ENCODE data around the gene C10orf90.

C10orf90 gene

DNA sequence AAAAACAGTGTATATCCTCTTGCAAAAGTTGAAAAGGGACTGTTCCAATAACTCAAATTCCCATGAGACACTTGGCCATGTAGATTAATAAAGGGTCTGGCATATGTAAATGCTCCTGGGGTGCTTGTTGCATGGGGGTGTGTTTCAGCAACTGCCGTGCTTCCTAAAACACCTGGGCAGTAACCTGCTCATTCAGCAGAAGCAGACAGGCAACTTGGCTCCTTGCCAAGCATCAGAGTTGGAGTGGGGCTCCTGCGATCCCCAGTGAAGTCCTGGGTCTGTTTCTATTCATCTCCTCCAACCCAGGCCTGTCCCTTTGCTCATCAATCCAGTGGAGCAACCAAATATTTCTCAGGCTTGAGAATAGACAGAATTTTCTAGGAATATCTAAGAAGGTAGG is 240.0 kb downstream of the C10orf90 start (continued):
- TF ChIP-seq CSRNP3 (CRISPR knock-in tag; IDR thresholded peaks at IDR 0.05) (no peak), TCF4 (CRISPR knock-in tag; IDR thresholded peaks at IDR 0.05; ENCODE audit: borderline replicate concordance) (no peak)

DNA sequence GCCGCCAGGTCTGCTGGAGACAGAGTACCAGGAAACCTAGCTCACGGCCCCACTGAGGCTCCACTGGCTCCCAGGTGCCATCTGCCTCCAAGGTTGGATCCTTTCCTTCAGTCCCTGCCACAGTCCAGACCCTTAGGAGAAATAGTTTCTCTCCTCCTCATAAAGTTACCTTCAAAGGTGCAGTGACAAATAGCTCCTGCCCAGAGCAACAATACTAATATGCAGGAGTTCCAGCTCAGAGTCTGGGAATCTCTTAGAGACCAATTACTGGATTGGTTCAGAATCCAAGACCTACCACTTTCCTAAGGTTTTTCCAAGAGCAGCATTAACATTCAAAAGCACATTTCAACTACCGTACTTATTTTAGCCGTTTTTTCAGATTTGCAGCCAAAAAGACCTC is 241.2 kb downstream of the C10orf90 start:
- TF ChIP-seq TOX (CRISPR knock-in tag; IDR thresholded peaks at IDR 0.05; ENCODE audit: borderline replicate concordance), result no peak
- TF ChIP-seq ARNTL (CRISPR knock-in tag; IDR thresholded peaks at IDR 0.05; ENCODE audit: borderline replicate concordance, low read depth), result no peak
- TF ChIP-seq TSHZ2 (CRISPR knock-in tag; IDR thresholded peaks at IDR 0.05), result no peak
- no peak for TF ChIP-seq ISL1 (CRISPR knock-in tag; IDR thresholded peaks at IDR 0.05)
- no peak for TF ChIP-seq RARB (CRISPR knock-in tag; IDR thresholded peaks at IDR 0.05)
- no peak for TF ChIP-seq CSDC2 (CRISPR knock-in tag; IDR thresholded peaks at IDR 0.05)
- no peak for TF ChIP-seq SNAI2 (CRISPR knock-in tag; IDR thresholded peaks at IDR 0.05)
- ATAC-seq, result no peak

GRCh38 chr10:126425489-126426065 is 244.9 kb downstream of the C10orf90 start:
- ATAC-seq, result no peak
- TF ChIP-seq OSR1 (CRISPR knock-in tag; IDR thresholded peaks at IDR 0.05), result no peak
- TF ChIP-seq PPARA (CRISPR knock-in tag; IDR thresholded peaks at IDR 0.05; ENCODE audit: borderline replicate concordance), result no peak
- TF ChIP-seq ZFP30 (CRISPR knock-in tag; IDR thresholded peaks at IDR 0.05), result no peak
- TF ChIP-seq ZNF70 (CRISPR knock-in tag; IDR thresholded peaks at IDR 0.05), result no peak
- no peak for TF ChIP-seq SNAI2 (CRISPR knock-in tag; IDR thresholded peaks at IDR 0.05)
- TF ChIP-seq ISL1 (CRISPR knock-in tag; IDR thresholded peaks at IDR 0.05), result no peak
- TF ChIP-seq ESRRG (CRISPR knock-in tag; IDR thresholded peaks at IDR 0.05), result no peak
- TF ChIP-seq ARNTL (CRISPR knock-in tag; IDR thresholded peaks at IDR 0.05; ENCODE audit: borderline replicate concordance, low read depth), result no peak
- no peak for TF ChIP-seq GLIS3 (CRISPR knock-in tag; IDR thresholded peaks at IDR 0.05)
- no peak for TF ChIP-seq CSRNP3 (CRISPR knock-in tag; IDR thresholded peaks at IDR 0.05)
- TF ChIP-seq, protein P1, sequence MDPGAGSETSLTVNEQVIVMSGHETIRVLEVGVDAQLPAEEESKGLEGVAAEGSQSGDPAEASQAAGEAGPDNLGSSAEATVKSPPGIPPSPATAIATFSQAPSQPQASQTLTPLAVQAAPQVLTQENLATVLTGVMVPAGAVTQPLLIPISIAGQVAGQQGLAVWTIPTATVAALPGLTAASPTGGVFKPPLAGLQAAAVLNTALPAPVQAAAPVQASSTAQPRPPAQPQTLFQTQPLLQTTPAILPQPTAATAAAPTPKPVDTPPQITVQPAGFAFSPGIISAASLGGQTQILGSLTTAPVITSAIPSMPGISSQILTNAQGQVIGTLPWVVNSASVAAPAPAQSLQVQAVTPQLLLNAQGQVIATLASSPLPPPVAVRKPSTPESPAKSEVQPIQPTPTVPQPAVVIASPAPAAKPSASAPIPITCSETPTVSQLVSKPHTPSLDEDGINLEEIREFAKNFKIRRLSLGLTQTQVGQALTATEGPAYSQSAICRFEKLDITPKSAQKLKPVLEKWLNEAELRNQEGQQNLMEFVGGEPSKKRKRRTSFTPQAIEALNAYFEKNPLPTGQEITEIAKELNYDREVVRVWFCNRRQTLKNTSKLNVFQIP (CRISPR knock-in tag; IDR thresholded peaks at IDR 0.05; ENCODE audit: borderline replicate concordance, low read depth), result no peak
- no peak for TF ChIP-seq ZC3H10 (CRISPR knock-in tag; IDR thresholded peaks at IDR 0.05)
- no peak for TF ChIP-seq RARB (CRISPR knock-in tag; IDR thresholded peaks at IDR 0.05)
- TF ChIP-seq ZFP3 (CRISPR knock-in tag; IDR thresholded peaks at IDR 0.05), result no peak
- TF ChIP-seq ZNF565 (CRISPR knock-in tag; conservative IDR thresholded peaks at IDR 0.05; ENCODE audit: low read depth), result no peak
- no peak for TF ChIP-seq TCF4 (CRISPR knock-in tag; IDR thresholded peaks at IDR 0.05; ENCODE audit: borderline replicate concordance)
- TF ChIP-seq, protein P2, sequence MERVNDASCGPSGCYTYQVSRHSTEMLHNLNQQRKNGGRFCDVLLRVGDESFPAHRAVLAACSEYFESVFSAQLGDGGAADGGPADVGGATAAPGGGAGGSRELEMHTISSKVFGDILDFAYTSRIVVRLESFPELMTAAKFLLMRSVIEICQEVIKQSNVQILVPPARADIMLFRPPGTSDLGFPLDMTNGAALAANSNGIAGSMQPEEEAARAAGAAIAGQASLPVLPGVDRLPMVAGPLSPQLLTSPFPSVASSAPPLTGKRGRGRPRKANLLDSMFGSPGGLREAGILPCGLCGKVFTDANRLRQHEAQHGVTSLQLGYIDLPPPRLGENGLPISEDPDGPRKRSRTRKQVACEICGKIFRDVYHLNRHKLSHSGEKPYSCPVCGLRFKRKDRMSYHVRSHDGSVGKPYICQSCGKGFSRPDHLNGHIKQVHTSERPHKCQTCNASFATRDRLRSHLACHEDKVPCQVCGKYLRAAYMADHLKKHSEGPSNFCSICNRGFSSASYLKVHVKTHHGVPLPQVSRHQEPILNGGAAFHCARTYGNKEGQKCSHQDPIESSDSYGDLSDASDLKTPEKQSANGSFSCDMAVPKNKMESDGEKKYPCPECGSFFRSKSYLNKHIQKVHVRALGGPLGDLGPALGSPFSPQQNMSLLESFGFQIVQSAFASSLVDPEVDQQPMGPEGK (CRISPR knock-in tag; IDR thresholded peaks at IDR 0.05; ENCODE audit: borderline replicate concordance), result no peak
- no peak for TF ChIP-seq CREB5 (CRISPR knock-in tag; IDR thresholded peaks at IDR 0.05; ENCODE audit: low read depth)
- TF ChIP-seq TOX (CRISPR knock-in tag; IDR thresholded peaks at IDR 0.05; ENCODE audit: borderline replicate concordance), result no peak
